ENCODE data around the gene ARHGAP11A.

Gene ARHGAP11A

DNA sequence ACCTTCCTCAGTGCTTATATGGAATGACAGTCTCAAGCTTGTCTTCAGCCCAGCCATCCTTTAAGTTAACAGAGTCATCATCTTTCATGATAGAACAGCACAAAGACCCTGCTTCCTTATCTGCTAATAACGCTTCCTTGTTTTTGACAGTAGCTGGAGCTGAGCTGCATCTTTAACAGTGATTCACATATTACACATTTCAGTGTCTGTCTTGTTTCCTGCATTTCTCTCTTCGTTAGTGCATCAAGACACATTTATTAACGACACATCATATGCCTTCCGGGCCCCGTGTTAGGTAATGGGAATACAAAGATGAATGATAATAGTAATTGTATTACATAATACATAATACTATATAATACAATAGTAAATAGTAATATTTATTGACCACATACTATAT lies 72.3 kb downstream of the ARHGAP11A start:
- no peaks in the 10 kb centered on the region for H3K36me3 ChIP-seq (ENCODE audit: control insufficient read depth, insufficient read depth, low read length)
- DNase-seq (ENCODE audit: low read depth, low spot score), result no peak
- H3K9me3 ChIP-seq (ENCODE audit: control insufficient read depth, insufficient read depth, low read length), result no peaks in the 10 kb centered on the region
- no peaks in the 10 kb centered on the region; the same call in 1 of the 2 replicates for H3K4me1 ChIP-seq (ENCODE audit: control insufficient read depth, insufficient read depth, low read length)
- no peak overlapping the region for H3K27ac ChIP-seq (ENCODE audit: low read length)
- no peaks in the 10 kb centered on the region for H3K27me3 ChIP-seq (ENCODE audit: control insufficient read depth, insufficient read depth, low read length)
- no CpG with 5 or more reads among the region's 5 CpGs for WGBS (ENCODE audit: insufficient coverage, insufficient read length)
- no peak overlapping the region for H3K4me3 ChIP-seq (ENCODE audit: low read length)

DNA sequence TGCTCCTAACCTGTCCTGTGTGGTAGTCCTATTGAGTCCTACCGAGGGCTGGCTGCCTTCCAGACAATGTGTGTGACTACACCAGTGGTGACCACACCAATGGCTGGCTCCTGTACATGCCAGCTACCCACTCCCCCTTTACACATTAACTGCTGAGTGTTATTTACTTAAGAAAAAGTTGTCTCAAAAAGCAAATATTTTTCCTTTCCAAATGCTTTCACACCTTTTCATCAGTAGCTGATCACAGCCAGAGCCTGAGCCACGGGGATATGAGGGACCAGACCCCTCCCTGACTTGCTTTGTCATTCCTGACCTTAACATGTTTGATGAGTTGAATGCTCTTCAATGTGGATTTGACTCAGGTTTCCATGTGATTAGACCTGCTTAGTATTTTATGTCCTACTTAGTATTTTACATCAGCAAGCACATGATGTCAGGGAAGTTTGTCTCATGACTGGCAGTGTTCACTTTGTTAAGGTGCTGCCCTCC lies 72.9 kb downstream of the ARHGAP11A start:
- Histone ChIP-seq H3K27me3 (ENCODE audit: control insufficient read depth, insufficient read depth, low read length) (no peaks in the 10 kb centered on the region), H3K4me1 (ENCODE audit: control insufficient read depth, insufficient read depth, low read length) (no peaks in the 10 kb centered on the region; the same call in 1 of the 2 replicates), H3K9me3 (ENCODE audit: control insufficient read depth, insufficient read depth, low read length) (no peaks in the 10 kb centered on the region), H3K27ac (ENCODE audit: low read length) (no peak overlapping the region), H3K36me3 (ENCODE audit: control insufficient read depth, insufficient read depth, low read length) (no peaks in the 10 kb centered on the region), H3K4me3 (ENCODE audit: low read length) (no peak overlapping the region)
- no CpG with 5 or more reads among the region's 2 CpGs for WGBS (ENCODE audit: insufficient coverage, insufficient read length)
- DNase-seq (ENCODE audit: low read depth, low spot score), result no peak

Data from iPS DF 6.9 (cell line).